GM12878 (cell line): ENCODE results near the gene JMJD6. TPM values are rescaled to one million over a fixed set of nuclear protein-coding genes. Genes with fewer than 3 reads are reported as not detected.

Source experiments
- ATAC-seq: fragments of 200-7000 bp; cut with Tn5 transposase; 3 replicates; pipeline ENCODE4 v1.9.1; 2020; ENCODE audit warnings: mild to moderate bottlenecking, moderate library complexity
- BruUV-seq: library from RNA; stranded (reverse); fragments of 400-500 nt; replicated peaks from 2 replicates; lab custom pipeline; 2021; lab: Mats Ljungman, UMichigan
- CTCF ChIA-PET: fragments of 300-600 bp; sonication (Branson Sonifier 250); formaldehyde crosslinking; extraction: SDS; loops from one replicate; lab custom pipeline; 2021; ENCODE audit warnings: inconsistent platforms; lab: Yijun Ruan, JAX
- POLR2A ChIA-PET: fragments of 350-600 bp; formaldehyde crosslinking; extraction: SDS; loops from one replicate; lab custom pipeline; 2021; ENCODE audit warnings: inconsistent platforms; lab: Charles Lee
- RAD21 ChIA-PET: fragments of 300-600 bp; sonication (Branson Sonifier 250); formaldehyde crosslinking; loops from one replicate; lab custom pipeline; 2023; ENCODE audit warnings: antibody characterized with exemption; ENCODE audit not compliant: unreplicated experiment; lab: Charles Lee
- SMC1A ChIA-PET: fragments of 300-600 bp; sonication (Branson Sonifier 250); formaldehyde crosslinking; loops from one replicate; lab custom pipeline; 2023; ENCODE audit not compliant: unreplicated experiment, uncharacterized antibody; lab: Charles Lee
- DNase-seq: peaks from one replicate; pipeline ENCODE4 v3.0.0-alpha.2; 2011; ENCODE audit warnings: low read depth, low spot score
- FAIRE-seq: peaks from 3 replicates; lab custom pipeline; 2011; peaks lifted over from hg19 to GRCh38; lab: Jason Lieb, UNC
- H2AFZ ChIP-seq: 2 replicates; pipeline ENCODE4 v1.6.0; 2011; ENCODE audit warnings: low read depth, low read length, control low read depth; ENCODE audit not compliant: control insufficient read depth
- H3K27ac ChIP-seq: 2 replicates; pipeline ENCODE4 v1.5.1; 2011; ENCODE audit warnings: control low read depth; ENCODE audit not compliant: control insufficient read depth, insufficient read depth
- H3K27me3 ChIP-seq, 2 experiments: replicated peaks in 1 of 2; 2 replicates each; pipeline versions ENCODE4 v1.6.0 to v1.6.1; 2011; ENCODE audit warnings: low read length in 1 of 2; ENCODE audit not compliant: control insufficient read depth in 2 of 2, insufficient read depth in 2 of 2
- H3K36me3 ChIP-seq, 2 experiments: 2 replicates each; pipeline ENCODE4 v1.5.1; 2011; ENCODE audit warnings: low read length in 1 of 2; ENCODE audit not compliant: control insufficient read depth in 2 of 2, insufficient read depth in 2 of 2
- H3K4me1 ChIP-seq: 2 replicates; pipeline ENCODE4 v1.6.1; 2011; ENCODE audit warnings: mild to moderate bottlenecking, low read length, moderate library complexity, mixed read lengths; ENCODE audit not compliant: control insufficient read depth, insufficient read depth
- H3K4me2 ChIP-seq: 2 replicates; pipeline ENCODE4 v1.6.0; 2011; ENCODE audit warnings: control low read depth; ENCODE audit not compliant: control insufficient read depth, insufficient read depth
- H3K4me3 ChIP-seq: fragments of 200-600 bp; sonication (generic); 2 replicates; pipeline ENCODE4 v1.5.1; 2016
- H3K79me2 ChIP-seq: 2 replicates; pipeline ENCODE4 v1.6.0; 2011; ENCODE audit warnings: low read length; ENCODE audit not compliant: control insufficient read depth, insufficient read depth
- H3K9ac ChIP-seq: 2 replicates; pipeline ENCODE4 v1.8.0; 2011; ENCODE audit warnings: low read length, control low read depth, mixed read lengths; ENCODE audit not compliant: control insufficient read depth, insufficient read depth
- H3K9me3 ChIP-seq: replicated peaks from 3 replicates; pipeline ENCODE4 v1.5.1; 2011; ENCODE audit warnings: mild to moderate bottlenecking, low read length; ENCODE audit not compliant: control insufficient read depth, insufficient read depth
- H4K20me1 ChIP-seq: 2 replicates; pipeline ENCODE4 v1.6.0; 2011; ENCODE audit not compliant: control insufficient read depth, insufficient read depth
- ATF7 ChIP-seq: fragments of 450-650 bp; IDR thresholded peaks from 2 replicates; pipeline ENCODE4 v1.6.1; 2016; ENCODE audit warnings: low read depth, mild to moderate bottlenecking
- BCL11A ChIP-seq: IDR thresholded peaks from 2 replicates; pipeline ENCODE4 v1.6.1; 2011; ENCODE audit warnings: low read depth, low read length
- BHLHE40 ChIP-seq, 2 experiments: fragments of 450-650 bp in 1 of 2; IDR thresholded peaks; 2 replicates each; pipeline ENCODE4 v1.6.1; 2011 to 2017; ENCODE audit warnings: low read depth in 2 of 2, borderline replicate concordance in 1 of 2, improper control_type of control experiment in 1 of 2, low read length in 1 of 2, mild to moderate bottlenecking in 1 of 2
- CHD1 ChIP-seq: IDR thresholded peaks from 2 replicates; pipeline ENCODE4 v1.6.1; 2012; ENCODE audit warnings: low read depth, low read length, improper control_type of control experiment
- IKZF2 ChIP-seq, 2 experiments: fragments of 450-650 bp; IDR thresholded peaks; 2 replicates each; pipeline ENCODE4 v1.6.1; 2017; ENCODE audit warnings: mild to moderate bottlenecking in 2 of 2, moderate library complexity in 2 of 2
- KDM1A ChIP-seq: fragments of 200-600 bp; sonication (generic); IDR thresholded peaks from 2 replicates; pipeline ENCODE4 v1.6.1; 2016; ENCODE audit warnings: borderline replicate concordance
- MYB ChIP-seq: fragments of 150-350 bp; IDR thresholded peaks from 2 replicates; pipeline ENCODE4 v1.6.1; 2014; ENCODE audit warnings: mild to moderate bottlenecking, low read depth, low read length, borderline replicate concordance
- POLR2A ChIP-seq: IDR thresholded peaks from 2 replicates; pipeline ENCODE4 v1.6.1; 2011; ENCODE audit warnings: low read depth, mild to moderate bottlenecking, low read length
- RELB ChIP-seq: fragments of 450-650 bp; IDR thresholded peaks from 2 replicates; pipeline ENCODE4 v1.6.1; 2017; ENCODE audit warnings: low read depth, mild to moderate bottlenecking, moderate library complexity
- SREBF2 ChIP-seq: IDR thresholded peaks from 2 replicates; pipeline ENCODE4 v1.6.1; 2012; ENCODE audit warnings: mild to moderate bottlenecking, low read length
- SUZ12 ChIP-seq: fragments of 200-600 bp; sonication (generic); IDR thresholded peaks from one replicate; pipeline ENCODE4 v1.6.1; 2018; ENCODE audit warnings: antibody characterized with exemption, mild to moderate bottlenecking; ENCODE audit not compliant: unreplicated experiment
- TBL1XR1 ChIP-seq: IDR thresholded peaks from 2 replicates; pipeline ENCODE4 v1.6.1; 2012; ENCODE audit warnings: low read depth, low read length, improper control_type of control experiment
- TCF3 ChIP-seq: IDR thresholded peaks from 2 replicates; pipeline ENCODE4 v1.6.1; 2012; ENCODE audit warnings: low read depth, mild to moderate bottlenecking, low read length, borderline replicate concordance; ENCODE audit not compliant: insufficient read depth
- WGBS: methylation state at CpG from one replicate; pipeline ENCODE4 v1.1.6; 2016; ENCODE audit warnings: low lambda C conversion rate; ENCODE audit not compliant: insufficient replicate concordance, insufficient coverage; ENCODE audit errors: missing lambda C conversion rate; 5-methylcytosine and 5-hydroxymethylcytosine counted together
- in situ Hi-C: fragments of 300-500 bp; cut with MboI; formaldehyde crosslinking; loops from 9 replicates; pipeline ENCODE4 v1.14.3; 2018; ENCODE audit warnings: mixed read lengths
- intact Hi-C: fragments of 100-400 bp; cut with micrococcal nuclease; formaldehyde crosslinking; loops from one replicate; pipeline ENCODE4 v1.14.2; 2022; ENCODE audit not compliant: unreplicated experiment
- polyA plus RNA-seq, 11 experiments: library from polyadenylated mRNA; depleted of rRNA in 4 of 11; unstranded in 6 of 11; stranded (reverse) in 5 of 11; fragments of >200 nt; fragmentation: Nextera tagmentation in 4 of 11; fragmentation: Illumina TruSeq in 1 of 11; extraction: Ambion mirVana in 4 of 11; extraction: Trizol in 1 of 11; gene quantifications; 1 replicate in 1 of 11; 2 replicates in 10 of 11; pipeline versions ENCODE4 v1.2.1 to v1.2.3, GENCODE V29; 2011 to 2016; ENCODE audit warnings: inconsistent platforms in 2 of 11, missing spikeins in 2 of 11, low read depth in 1 of 11
- total RNA-seq, 4 experiments: library from RNA; depleted of rRNA in 3 of 4; stranded (reverse); fragments of >200 nt in 3 of 4; fragmentation: Illumina TruSeq in 1 of 4; extraction: Trizol in 1 of 4; gene quantifications; 2 replicates each; pipeline versions ENCODE4 v1.2.1 to v1.2.3, GENCODE V29; 2013 to 2021
- TF ChIP-seq, protein P1 (sequence below): IDR thresholded peaks from 2 replicates; pipeline ENCODE4 v1.6.1; 2011; ENCODE audit warnings: low read depth, mild to moderate bottlenecking, low read length, moderate library complexity, borderline replicate concordance; ENCODE audit errors: extremely low read depth

The JMJD6 gene
- total and polyA plus RNA-seq, 10 of the 15 experiments (the other 5 are each of a cell fraction or from before 2014, with no cell fraction given) = 1.2 to 36.0 (median 22.2) TPM

DNA sequence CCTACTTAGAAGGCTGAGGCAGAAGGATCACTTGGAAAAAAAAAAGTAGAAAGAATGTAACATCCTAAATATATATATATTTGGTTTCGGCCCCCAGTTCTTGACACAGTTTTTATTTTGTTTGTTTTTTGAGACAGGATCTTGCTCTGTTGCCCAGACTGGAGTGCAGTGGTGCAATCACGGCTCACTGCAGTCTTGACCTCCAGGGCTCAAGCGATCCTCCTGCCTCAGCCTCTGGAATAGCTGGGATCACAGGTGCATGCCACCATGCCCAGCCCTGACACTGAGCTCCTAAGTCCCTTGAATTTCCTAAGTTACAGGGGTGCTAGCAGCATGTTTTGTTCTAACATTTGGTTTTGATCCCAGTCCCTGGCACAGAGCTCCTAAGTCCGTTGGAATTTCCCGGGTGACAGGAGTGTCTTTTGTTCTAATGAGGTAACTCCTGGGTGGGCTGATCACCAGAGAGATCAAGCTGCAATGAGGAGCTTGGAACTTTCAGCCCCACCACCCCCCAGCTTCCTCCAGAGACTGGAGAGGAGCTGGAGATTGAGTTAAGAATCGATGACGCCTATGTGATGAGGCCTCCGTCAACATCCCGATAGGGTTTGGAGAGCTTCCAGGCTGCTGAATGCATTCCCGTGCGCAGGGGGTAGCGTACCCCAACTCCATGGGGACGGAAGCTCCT lies 35.7 kb downstream of the JMJD6 start:
- RAD21 ChIA-PET = interaction anchor here (0.9 kb wide), 1 partner anchor 67 kb away, joined by 3 read pairs; no protein-coding TSS in a partner anchor
- in situ Hi-C loops = no loop called here
- Histone ChIP-seq H3K9me3 (no peaks in the 10 kb centered on the region), H4K20me1 (no peaks in the 10 kb centered on the region), H3K4me2 (no peak overlapping the region), H3K27ac (no peak overlapping the region), H3K9ac (no peak overlapping the region), H3K27me3 (peaks cover 0 to 1% of the 10 kb centered on the region in 2 experiments; a peak in 2 of 4 replicates), H3K4me1 (peaks cover 4% of the 10 kb centered on the region), H3K79me2 (no peaks in the 10 kb centered on the region), H3K36me3 (no peaks in the 10 kb centered on the region), H3K4me3 (no peak overlapping the region), H2AFZ (no peak overlapping the region)
- DNase-seq (no peak), ATAC-seq (no peak), FAIRE-seq (no peak)
- WGBS = 49% methylated on average over 13 of the region's 13 CpGs
- POLR2A ChIA-PET = no interaction called here
- BruUV-seq = no TSS peak
- intact Hi-C loops = loop anchor here (10.0 kb wide), 1 partner anchor 126 kb away; a partner anchor contains a TSS
- CTCF ChIA-PET = interaction anchor here (1.0 to 2.8 kb wide), 2 partner anchors 9 to 132 kb away, joined by 3 to 21 read pairs; no protein-coding TSS in a partner anchor
- SMC1A ChIA-PET = no interaction called here
- no peak for TF ChIP-seq KDM1A
- TF ChIP-seq TCF3 = no peak
- TF ChIP-seq IKZF2 (IDR thresholded peaks at IDR 0.05) = no peak
- TF ChIP-seq CHD1 = no peak
- no peak for TF ChIP-seq ATF7
- TF ChIP-seq POLR2A = no peak
- no peak for TF ChIP-seq BCL11A
- no peak for TF ChIP-seq SUZ12

- FAIRE-seq (no peak), ATAC-seq (no peak), DNase-seq (no peak)
- Histone ChIP-seq H4K20me1 (no peaks in the 10 kb centered on the region), H3K36me3 (no peaks in the 10 kb centered on the region), H2AFZ (no peak overlapping the region), H3K9ac (no peak overlapping the region), H3K4me3 (no peak overlapping the region), H3K9me3 (no peaks in the 10 kb centered on the region), H3K4me2 (no peak overlapping the region), H3K79me2 (no peaks in the 10 kb centered on the region), H3K27ac (no peak overlapping the region), H3K4me1 (no peaks in the 10 kb centered on the region), H3K27me3 (peaks cover 0 to 1% of the 10 kb centered on the region in 2 experiments; a peak in 2 of 4 replicates)
- SMC1A ChIA-PET = no interaction called here
- in situ Hi-C loops (no loop called here), intact Hi-C loops (loop anchor here (10.0 kb wide), 1 partner anchor 125 kb away; a partner anchor contains a TSS)
- POLR2A ChIA-PET = no interaction called here
- CTCF ChIA-PET = interaction anchor here (1.0 to 2.8 kb wide), 3 partner anchors 8 to 131 kb away, joined by 3 to 21 read pairs (median 3); no protein-coding TSS in a partner anchor
- 58% methylated on average over 10 of the region's 11 CpGs for WGBS
- BruUV-seq = no TSS peak
- RAD21 ChIA-PET = interaction anchor here (0.9 kb wide), 1 partner anchor 66 kb away, joined by 3 read pairs; no protein-coding TSS in a partner anchor
- no peak for TF ChIP-seq BHLHE40 (IDR thresholded peaks at IDR 0.05; ENCODE audit: borderline replicate concordance in 1 of 2, low read depth in 2 of 2, low read length in 1 of 2)
- no peak for TF ChIP-seq MYB
- TF ChIP-seq, protein P1, sequence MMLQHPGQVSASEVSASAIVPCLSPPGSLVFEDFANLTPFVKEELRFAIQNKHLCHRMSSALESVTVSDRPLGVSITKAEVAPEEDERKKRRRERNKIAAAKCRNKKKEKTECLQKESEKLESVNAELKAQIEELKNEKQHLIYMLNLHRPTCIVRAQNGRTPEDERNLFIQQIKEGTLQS = no peak
- TF ChIP-seq CHD1 = no peak
- TF ChIP-seq TBL1XR1 = no peak
- no peak for TF ChIP-seq RELB
- no peak for TF ChIP-seq SREBF2
Observed at GRCh38 chr17:76689859-76690258, 36.5 kb downstream of the JMJD6 start.
